Stimulated activated CD4-positive, alpha-beta T cell treated with anti-CD3 and anti-CD28 coated beads, TNF-alpha, amount 100 ng/mL, for 4 hours (primary cell): ENCODE measurements around the gene RPL18A.

Experiments
- DNase-seq, 3 experiments: peaks; one replicate each; pipeline ENCODE4 v3.0.0-alpha.2; 2020; ENCODE audit warnings: low read depth in 3 of 3

The RPL18A gene

DNA sequence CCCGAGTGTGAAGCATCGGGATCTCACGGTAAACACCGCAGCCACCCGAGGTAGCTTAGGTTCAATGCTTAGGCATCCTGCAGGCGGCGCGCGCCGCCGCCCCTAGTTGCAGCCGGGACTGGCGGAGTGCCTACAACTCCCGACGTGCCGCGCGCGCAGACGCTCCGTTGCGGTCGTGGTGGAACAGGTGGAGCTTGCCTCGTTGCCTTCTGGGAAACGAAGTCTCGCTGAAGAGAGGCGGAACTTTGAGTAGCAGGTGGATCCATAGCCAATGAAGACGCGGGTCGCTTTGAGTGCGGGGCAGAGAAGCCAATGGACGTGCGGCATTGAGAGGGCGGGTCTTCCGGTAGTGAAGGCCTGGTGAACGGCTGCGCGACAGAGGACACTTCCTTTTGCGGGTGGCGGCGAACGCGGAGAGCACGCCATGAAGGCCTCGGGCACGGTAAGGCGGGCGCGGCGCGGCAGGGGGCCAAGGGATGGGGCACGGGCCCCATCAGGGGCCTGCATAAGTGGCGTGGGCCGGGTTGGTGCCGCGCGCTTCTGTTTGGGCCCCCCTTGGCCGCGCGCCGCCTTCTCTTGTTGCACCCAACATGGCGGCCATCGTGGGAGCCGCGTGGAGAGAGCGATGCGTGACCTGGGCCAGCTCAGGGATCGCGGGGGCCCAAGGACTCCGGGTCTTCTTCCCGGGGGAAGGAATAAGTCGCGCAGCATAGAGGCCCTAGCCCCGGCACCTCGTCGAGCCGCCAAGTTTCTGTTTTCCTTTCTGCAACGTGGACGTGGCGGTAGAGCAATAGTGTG, at the start of gene RPL18A:
Gene RPL18A, plus strand, starts transcription at position 378 of the 798 bp plus-strand sequence. Its CDS starts 47 bp downstream, at position 425.
- DNase-seq, result peak; percentile 91 to 98 (median 98)

DNA sequence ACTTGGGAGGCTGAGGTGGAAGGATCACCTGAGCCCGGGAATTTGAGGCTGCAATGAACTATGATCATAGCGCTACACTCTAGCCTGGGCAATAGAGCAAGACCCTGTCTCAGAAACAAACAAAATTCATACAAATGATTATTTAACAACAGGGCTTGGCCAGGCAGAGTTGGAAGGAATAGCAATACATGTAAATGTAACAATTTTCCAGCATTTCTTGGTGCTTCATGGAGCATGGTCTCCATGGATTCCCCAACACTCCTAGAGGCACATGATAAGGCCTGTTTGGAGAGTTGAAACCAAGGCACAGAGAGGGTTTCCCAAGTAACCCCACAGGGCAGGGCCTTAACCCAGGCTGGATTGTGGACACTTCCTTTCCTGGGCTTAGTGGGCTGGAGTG, 48.6 kb upstream of the RPL18A start:
- DNase-seq, result no peak

DNA sequence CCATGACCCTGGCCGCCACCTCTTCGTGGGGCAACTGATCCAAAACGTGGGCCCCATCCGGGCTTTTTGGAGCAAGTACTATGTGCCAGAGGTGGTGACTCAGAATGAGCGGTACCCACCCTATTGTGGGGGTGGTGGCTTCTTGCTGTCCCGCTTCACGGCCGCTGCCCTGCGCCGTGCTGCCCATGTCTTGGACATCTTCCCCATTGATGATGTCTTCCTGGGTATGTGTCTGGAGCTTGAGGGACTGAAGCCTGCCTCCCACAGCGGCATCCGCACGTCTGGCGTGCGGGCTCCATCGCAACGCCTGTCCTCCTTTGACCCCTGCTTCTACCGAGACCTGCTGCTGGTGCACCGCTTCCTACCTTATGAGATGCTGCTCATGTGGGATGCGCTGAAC, 48.0 kb upstream of the RPL18A start:
- no peak for DNase-seq

DNA sequence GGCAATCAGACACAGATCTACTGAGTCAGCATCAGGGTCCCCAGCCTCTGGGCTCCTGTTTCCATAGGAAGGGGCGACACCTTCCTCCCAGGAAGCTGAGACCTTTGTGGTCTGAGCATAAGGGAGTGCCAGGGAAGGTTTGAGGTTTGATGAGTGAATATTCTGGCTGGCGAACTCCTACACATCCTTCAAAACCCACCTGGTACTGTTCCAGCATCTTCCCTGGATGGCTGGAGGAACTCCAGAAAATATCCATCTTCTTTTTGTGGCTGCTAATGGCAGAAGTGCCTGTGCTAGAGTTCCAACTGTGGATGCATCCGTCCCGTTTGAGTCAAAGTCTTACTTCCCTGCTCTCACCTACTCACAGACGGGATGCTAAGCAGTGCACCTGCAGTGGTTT, 47.6 kb upstream of the RPL18A start:
- DNase-seq, result no peak

DNA sequence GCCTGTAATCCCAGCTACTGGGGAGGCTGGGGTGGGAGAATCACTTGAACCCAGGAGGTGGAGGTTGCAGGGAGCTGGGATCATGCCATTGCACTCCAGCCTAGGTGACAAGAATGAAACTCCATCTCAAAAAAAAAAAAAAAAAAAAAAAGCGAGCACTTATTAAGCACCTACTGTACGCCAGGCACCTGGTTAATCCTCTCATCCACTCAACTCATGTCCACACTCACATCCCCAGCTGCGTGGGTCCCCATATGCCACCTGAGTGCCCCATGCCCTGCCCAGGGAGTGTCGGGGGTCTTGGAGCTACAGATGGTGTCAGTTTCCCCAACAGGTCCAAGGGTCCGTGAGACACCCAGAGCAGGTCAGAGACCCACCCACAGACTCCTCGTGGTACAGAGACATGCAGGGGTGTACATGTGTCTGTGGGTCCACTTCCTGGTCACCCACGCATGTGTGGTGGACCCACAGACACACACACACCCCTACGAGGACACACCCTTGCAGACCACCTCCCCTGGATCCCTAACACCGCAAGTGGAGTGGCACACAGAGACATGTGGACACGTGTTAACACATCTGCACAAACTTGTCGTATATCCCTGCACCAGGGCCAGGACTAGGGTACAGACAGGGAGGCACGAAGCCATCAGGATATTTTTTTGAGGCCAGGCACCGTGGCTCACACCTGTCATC, 41.9 kb upstream of the RPL18A start:
- no peak for DNase-seq

DNA sequence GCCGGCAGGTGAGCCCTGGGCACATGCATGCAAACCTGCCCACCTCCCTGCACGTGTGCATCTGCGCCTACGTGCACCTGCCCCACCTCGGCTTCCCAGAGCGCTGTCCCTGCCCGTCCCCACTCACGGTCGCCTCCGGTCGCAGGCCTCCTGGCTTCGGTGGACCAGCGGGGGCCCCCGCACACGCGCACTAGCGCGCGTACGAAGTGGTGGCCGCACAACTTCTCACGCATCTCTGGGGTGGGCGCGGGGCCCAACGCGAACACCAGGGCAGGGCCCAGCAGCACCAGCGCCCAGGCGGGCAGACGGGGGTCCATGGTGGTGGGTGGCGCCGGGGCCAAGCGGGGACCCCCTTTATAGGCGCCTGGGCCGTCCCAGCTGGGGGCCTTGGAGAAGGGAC, 38.5 kb upstream of the RPL18A start, which contains the start of gene INSL3:
Gene INSL3, minus strand, starts transcription at position 330 of the 400 bp plus-strand sequence. Its CDS starts 13 bp downstream, at position 317.
- no peak for DNase-seq

DNA sequence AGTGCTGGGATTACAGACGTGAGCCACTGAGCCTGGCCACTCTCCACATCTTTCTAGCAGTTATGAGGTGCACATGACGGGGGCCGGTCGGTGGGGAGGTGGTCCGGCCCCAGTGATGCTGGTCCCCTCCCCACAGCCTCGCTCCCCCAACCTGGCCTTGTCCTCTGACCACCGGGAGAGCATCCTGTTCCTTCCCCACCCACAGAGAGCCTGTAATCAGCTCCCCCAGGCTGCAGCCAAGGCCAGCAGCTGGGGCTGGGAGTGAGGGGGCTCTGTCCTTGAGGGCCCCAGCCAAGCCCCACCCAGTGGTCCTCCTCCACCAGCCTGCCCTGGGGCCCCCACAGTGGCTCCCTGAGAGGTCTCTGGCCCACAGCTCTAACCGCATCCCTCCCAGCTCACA, 35.4 kb upstream of the RPL18A start:
- no peak for DNase-seq

DNA sequence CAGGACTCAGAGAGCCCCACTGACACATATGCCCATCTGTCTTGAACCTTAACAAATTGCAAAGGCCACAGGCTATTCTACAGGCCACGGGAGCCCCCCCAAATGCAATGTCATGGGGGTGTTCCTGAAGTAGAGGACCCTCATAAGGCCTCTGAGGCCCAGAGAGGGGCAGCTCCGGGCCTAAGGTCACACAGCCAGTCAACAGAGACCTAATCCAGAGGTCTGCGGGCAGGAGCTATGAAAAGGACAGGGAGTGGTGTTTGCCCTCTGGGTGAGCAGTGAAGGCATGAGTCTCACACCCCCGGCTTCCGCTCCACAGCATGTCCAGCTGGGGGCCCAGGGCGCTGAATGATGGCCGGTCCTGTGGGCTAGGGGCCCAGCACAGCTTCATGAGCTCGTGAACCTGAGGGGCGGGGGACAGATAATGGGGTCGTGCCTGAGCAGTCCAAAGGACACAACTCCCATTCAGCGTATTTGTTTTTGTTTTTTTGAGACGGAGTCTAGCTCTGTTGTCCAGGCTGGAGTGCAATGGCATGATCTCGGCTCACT, 33.1 kb upstream of the RPL18A start:
- no peak for DNase-seq

DNA sequence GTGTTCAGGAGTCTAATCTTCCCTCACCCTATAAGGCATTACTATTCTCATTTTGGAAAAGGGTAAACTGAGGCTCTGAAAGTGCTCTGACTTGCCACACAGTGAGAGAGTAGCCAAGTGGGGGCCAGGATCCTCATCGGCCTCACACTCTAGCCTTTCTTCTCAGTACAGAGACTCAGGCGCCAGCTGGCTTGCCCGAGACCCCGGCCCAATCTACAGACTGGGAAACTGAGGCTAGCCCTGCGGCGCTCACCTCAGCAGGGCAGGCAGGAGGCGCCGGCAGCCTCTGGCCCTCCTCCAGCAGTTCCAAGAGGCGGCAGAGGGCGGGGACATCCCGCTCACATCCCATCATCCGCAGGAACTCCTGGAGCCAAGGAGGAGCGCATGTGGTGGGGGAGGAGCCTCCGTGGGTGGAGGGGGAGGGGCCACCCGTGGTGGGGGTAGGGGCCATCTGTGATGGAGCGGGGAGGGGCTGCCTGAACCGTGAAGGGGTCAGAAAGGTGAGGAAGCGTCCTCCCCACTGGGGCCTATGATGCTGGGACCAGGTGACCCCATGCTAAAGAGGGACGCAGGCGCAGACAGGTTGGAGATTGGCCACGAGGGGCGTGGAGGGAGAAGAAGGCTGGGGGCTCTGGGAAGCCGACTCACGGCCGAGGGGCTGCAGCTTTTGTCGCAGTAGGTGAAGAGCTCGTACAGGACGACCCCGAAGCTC, 29.7 kb upstream of the RPL18A start:
- no peak for DNase-seq

DNA sequence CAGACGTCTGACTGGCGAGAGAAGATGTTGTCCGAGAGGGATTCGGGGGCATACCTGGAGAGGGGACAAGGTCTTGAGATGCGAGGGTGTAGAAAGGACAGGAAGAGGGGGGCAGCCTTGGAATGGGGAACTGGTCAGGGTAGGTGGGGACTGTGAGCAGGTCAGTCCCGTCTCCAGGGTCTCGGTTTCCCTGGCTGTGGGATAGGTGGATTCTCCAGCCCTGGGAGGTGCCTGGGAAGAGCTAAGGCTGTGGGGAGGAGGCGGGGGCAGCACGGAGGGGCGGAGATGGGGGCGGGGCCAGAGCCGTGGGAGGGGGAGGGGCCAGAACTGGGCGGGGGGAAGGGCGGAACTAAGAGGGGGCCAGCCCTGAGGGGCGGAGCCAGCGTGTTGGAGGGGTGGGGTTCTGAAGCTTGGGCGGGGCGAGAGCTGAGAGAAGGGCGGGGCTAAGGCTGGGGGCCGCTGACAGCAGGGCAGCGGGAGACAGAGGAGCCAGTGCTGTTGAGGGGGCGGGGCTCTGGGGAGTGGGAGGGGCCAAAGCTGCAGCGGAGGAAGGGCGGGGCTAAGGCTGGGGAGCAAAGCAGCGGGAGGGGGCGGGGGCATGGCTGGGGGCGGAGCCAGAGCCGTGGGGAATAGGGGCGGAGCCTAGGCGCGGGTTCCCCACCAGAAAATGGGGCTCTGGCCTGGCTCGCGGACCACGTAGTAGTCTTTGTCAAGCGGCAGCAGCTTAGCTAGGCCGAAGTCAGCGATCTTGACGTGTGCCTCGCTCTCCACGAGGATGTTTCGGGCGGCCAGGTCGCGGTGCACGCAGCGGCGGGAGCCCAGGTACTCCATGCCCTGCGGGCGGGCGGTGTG, 28.9 kb upstream of the RPL18A start:
- no peak for DNase-seq

DNA sequence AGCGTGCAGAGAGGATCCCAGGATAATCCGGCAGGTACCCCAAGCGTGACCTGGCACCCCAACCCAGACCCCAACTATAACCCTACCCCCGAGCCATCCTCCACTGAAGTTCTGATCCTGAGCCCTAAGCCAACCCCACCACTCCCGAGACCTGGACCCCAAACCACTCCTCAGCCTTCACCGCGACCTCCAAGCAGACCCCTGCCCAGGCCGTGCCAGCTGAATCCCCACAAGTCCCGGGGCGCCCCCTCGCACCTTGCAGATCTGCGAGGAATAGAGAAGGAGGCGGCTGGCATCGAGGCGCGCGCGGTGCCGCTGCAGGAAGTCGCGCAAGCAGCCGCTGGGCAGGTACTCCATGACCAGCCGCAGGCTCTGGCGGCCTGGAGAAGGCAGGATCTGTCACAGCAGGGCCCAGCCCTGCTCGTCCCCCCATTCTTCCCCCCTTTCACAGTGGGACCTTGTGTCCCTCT, 28.3 kb upstream of the RPL18A start:
- DNase-seq, result no peak

DNA sequence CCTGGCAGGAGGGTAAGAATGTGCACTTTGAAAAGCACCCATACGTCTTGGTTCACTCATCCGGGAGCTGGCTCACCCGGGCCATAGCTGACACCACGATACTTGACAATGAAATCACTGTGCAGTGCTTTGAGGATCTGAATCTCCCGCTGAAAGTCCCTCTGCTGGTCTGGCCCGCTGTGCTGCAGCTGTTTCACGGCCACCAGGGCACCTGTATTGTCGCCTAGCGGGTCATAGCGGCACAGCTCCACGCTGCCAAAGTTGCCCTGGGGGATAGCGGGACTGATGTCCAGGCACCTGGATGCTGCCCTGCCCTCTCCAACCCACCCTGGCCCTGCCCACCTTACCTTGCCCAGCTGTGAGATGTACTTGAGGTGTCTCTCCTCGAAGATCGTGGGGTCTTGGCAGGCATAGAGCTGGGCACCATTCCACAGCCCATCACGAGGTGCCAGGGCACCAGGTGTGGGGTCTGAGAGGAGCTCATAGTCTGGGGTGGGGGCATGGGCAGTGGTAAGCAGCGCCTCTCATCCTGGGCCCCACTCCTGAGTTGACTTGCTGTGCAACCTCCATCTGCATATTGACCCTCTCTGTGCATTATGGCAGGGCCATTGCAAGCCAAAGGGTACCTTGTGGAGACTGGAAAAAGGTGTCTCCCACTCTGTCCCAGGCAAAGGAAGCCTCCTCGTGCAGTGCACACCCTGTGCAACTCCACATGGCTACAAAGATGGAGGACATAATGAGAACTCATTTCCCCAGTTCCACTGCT, 27.1 kb upstream of the RPL18A start:
- no peak for DNase-seq

DNA sequence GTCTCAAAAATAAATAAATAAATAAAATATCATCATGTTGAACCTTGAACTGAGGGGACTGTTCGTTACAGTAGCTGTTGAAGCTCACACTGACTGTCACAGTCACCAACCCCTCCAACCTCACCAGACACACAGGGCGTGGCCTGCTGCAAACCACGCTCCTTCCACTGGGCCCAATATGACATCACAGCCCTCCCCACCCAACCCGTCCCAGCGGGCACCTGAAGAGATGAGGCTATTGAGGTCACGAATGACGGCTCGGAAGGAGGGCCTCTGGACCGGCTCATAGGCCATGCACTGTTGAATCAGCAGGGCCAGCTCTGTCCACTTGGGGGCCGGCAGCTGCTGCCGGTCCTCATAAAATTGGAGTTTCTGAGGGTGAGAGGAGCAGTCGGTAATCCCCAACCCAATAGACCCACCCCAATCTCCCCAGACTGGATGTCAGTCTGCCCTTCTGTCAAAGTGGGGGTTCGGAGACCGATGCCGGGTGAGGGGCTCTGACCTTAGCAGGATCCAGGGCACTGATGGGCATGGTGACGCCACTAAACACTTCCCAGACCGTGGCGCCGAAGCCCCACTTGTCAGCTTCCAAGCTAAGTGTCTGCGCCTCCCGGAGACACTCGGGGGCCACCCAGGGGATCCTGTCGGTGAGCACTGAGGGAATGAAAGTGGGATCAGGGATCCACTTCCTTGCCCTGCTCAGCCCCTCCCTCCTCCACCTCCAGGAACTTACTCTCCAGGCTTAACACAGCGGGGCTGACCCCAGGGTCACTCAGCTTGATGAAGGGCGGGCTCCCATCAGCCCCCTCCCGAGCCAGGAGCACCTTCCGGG, 25.1 kb upstream of the RPL18A start:
- DNase-seq, result no peak

DNA sequence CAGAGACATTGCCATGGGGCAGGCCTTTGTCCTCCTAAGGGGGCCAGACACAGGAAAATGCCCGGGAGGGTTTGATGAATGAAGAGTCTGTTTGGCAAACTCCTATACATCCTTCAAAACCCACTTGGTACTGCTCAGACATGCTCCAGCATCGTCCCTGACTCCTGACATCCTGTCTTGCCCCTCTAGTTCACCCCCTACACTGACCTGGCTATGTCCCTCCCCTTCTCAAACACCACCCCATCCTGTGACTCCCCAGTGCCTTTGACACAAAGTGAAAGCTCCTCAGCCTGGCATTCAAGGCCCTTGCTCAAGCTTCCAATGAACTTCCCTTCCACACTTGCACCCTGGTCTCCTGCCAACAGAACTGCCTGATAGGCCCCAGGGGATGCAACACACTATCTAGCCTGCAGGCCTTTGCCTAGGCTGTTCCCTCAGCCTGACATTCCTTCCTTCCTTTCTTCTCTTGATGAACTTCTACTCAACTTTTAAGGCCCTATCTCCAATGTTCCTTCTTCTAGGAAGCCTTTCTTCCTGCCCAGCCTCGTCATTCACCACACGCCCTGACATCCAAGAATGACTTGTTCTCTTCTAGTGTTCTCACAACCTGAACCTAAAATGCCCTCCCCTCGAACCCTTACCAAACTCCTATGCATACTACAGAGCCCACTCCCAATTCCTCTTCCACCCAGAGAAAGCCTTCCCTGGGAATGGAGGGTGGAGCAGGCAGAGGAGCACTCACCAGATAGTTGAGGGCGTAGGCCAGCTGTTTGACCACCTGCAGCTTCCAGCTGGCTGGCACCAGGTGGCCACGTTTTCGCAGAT, 24.3 kb upstream of the RPL18A start:
- no peak for DNase-seq

DNA sequence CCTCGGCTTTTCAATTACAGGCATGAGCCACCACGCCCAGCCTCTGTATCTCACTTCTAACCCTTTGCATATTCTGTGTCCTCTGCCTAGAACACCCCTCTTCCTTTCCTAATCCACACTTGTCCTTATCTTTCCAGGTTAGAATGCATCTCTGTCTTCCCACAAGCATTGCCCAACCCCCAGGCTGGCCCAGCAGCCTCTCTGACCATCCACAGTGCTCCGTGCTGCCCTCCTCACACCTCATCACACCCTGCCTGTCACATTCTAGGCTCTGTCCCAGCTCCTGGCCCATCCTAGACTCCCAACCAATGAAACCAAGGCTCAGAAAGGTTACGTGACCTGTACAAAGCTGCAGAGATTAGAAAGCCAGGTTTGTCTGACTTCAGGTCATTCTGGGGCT, 23.2 kb upstream of the RPL18A start:
- no peak for DNase-seq

DNA sequence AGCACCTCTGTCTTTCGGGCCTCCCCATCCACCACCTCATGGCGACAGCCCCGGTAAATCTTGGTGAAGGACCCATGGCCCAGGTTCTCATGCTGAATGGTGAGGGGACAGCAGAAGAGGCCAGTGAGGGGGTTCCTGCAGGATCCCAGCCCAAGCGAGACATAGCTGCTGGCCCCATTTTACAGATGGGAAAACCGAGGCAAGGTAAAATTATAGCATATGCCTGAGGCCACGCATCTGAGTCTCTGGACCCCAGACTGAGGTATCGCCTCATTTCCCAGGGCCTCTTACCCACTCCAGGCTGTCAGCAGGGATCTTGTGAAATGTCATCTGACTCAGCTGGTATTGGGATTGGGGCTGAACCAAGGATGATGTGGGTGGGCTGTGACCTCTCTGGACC, 21.7 kb upstream of the RPL18A start:
- DNase-seq, result no peak

DNA sequence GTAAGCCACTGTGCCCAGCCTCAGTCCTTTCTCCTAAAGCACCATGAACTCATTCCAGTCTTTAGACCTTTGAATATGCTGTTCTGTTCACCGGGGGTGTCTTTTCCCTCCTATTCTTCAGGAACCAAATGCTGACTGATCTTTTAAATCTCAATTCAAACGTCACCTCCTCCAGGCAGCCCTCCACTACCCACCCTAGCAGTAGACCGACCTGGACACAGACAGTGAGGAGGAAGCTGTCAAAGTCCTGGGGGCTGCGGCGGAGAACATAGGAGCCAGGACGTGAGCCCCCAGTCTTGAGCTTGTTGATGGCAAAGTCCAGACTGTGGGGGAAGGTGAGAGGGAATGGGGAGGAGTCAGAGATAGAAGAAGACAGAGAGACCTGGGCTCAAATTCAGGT, 19.7 kb upstream of the RPL18A start:
- DNase-seq, result no peak

DNA sequence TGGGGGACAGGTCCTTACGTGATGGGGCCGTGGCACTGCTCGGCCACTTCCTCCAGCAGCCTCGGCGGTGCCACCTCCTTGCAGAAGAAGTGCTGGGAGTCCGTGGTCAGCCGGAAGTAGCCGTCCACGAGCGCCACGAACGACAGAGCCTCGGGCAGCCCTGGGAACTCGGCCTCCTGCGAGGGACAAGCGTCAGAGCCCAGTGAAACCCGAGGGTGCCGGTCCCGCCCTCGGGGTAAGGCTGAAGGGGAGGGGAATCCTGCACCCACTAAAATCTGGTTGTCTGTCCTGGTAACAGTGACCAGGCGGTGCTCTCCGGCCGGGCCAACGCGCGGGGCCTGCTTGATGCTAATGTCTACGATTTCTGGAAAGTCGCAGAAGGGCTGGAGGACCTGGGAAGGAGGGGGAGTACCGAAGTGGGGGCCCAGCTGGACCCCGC, 18.3 kb upstream of the RPL18A start:
- no peak for DNase-seq
